GM10847 (cell line): ENCODE results near the gene STRIT1.

Source experiments
- POLR2A ChIP-seq: IDR thresholded peaks from 2 replicates; pipeline ENCODE4 v1.6.1; 2011; ENCODE audit not compliant: insufficient read length; ENCODE audit errors: extremely low read depth

The STRIT1 gene

GRCh38 chr3:155243512-155243921 lies 50.0 kb downstream of the STRIT1 start:
- TF ChIP-seq POLR2A = no peak

- TF ChIP-seq POLR2A = no peak
These were observed 51.1 kb downstream of the STRIT1 start for GRCh38 chr3:155242342-155242741.

- TF ChIP-seq POLR2A = no peak
These were observed 51.9 kb downstream of the STRIT1 start for GRCh38 chr3:155241579-155241978.
